Activated CD4-positive, alpha-beta T cell treated with anti-CD3 and anti-CD28 coated beads for 24 hours (primary cell): ENCODE measurements around the gene OTUD5.
"Not testable (repeated sequence)": the region's sequence is repeated elsewhere in the genome, so short reads cannot be mapped to it uniquely, and the experiment has no call there.

ENCODE experiments used
- DNase-seq, 2 donors: peaks; one replicate each; pipeline ENCODE4 v3.0.0-alpha.2; 2020; ENCODE audit warnings: low read depth in 2 of 2

The OTUD5 gene

GRCh38 chrX:48957477-48957826, at the start of gene OTUD5:
Gene OTUD5, minus strand, starts transcription at chrX:48957607. Its CDS starts 37 bp downstream, at chrX:48957570.
- peak; percentile 50 to 54 for DNase-seq

- no peak for DNase-seq
Measured at GRCh38 chrX:49003696-49004095, 46.3 kb upstream of the OTUD5 start.

- DNase-seq: peak; percentile 48 to 54
Measured at GRCh38 chrX:49002091-49002935, 44.9 kb upstream of the OTUD5 start, which contains the start of gene GRIPAP1. Gene GRIPAP1, minus strand, starts transcription at chrX:49002264. Its CDS starts 35 bp downstream, at chrX:49002229.

- DNase-seq: peak; percentile 2 to 7
Measured at GRCh38 chrX:49001521-49002090, 44.2 kb upstream of the OTUD5 start.

- DNase-seq: no peak
Measured at GRCh38 chrX:49000636-49001035, 43.2 kb upstream of the OTUD5 start.

GRCh38 chrX:48999030-48999429, 41.6 kb upstream of the OTUD5 start:
- DNase-seq: no peak

GRCh38 chrX:48998391-48998790, 41.0 kb upstream of the OTUD5 start:
- DNase-seq: no peak

GRCh38 chrX:48997865-48998264, 40.5 kb upstream of the OTUD5 start:
- no peak for DNase-seq

GRCh38 chrX:48997455-48997854, 40.0 kb upstream of the OTUD5 start:
- DNase-seq: no peak

- no peak for DNase-seq
Measured at GRCh38 chrX:48996969-48997368, 39.6 kb upstream of the OTUD5 start.

- no peak for DNase-seq
Measured at GRCh38 chrX:48992341-48992740, 34.9 kb upstream of the OTUD5 start.

- no peak for DNase-seq
Measured at GRCh38 chrX:48989483-48989882, 32.1 kb upstream of the OTUD5 start.

GRCh38 chrX:48983896-48984295, 26.5 kb upstream of the OTUD5 start:
- DNase-seq: no peak

GRCh38 chrX:48983081-48983480, 25.7 kb upstream of the OTUD5 start:
- DNase-seq: no peak

- DNase-seq: no peak
Measured at GRCh38 chrX:48981178-48981577, 23.8 kb upstream of the OTUD5 start.

- not testable (repeated sequence) for DNase-seq
Measured at GRCh38 chrX:48980341-48980740, 22.9 kb upstream of the OTUD5 start.

- no peak for DNase-seq
Measured at GRCh38 chrX:48978226-48978625, 20.8 kb upstream of the OTUD5 start.

GRCh38 chrX:48976086-48976485, 18.7 kb upstream of the OTUD5 start:
- no peak for DNase-seq

GRCh38 chrX:48975541-48975940, 18.1 kb upstream of the OTUD5 start:
- no peak for DNase-seq

GRCh38 chrX:48975041-48975440, 17.6 kb upstream of the OTUD5 start:
- DNase-seq: no peak

GRCh38 chrX:48974574-48974973, 17.2 kb upstream of the OTUD5 start:
- DNase-seq: no peak

GRCh38 chrX:48974033-48974432, 16.6 kb upstream of the OTUD5 start:
- no peak for DNase-seq
